Activated naive CD4-positive, alpha-beta T cell treated with anti-CD3 and anti-CD28 coated beads, Interleukin-2, amount 50 U/mL, for 24 hours (primary cell): Measurements from ENCODE around the gene DIPK1B.

ENCODE experiments used
- H3K27ac Mint-ChIP-seq: one replicate; pipeline ENCODE4 v1.8.0; 2021; ENCODE audit warnings: mild to moderate bottlenecking, mixed read lengths
- H3K27me3 Mint-ChIP-seq: one replicate; pipeline ENCODE4 v1.8.0; 2021; ENCODE audit warnings: mixed read lengths
- H3K36me3 Mint-ChIP-seq: one replicate; pipeline ENCODE4 v1.8.0; 2021; ENCODE audit warnings: mixed read lengths
- H3K4me1 Mint-ChIP-seq: one replicate; pipeline ENCODE4 v1.8.0; 2021; ENCODE audit warnings: mixed read lengths
- H3K4me3 Mint-ChIP-seq: one replicate; pipeline ENCODE4 v1.8.0; 2021; ENCODE audit warnings: mild to moderate bottlenecking, mixed read lengths
- H3K9me3 Mint-ChIP-seq: one replicate; pipeline ENCODE4 v1.8.0; 2021; ENCODE audit warnings: mixed read lengths

The DIPK1B gene

GRCh38 chr9:136742591-136743391 is 30.4 kb downstream of the DIPK1B start, which contains the start of gene LCN10:
Gene LCN10, minus strand, starts transcription at chr9:136742940. Its CDS starts 37 bp downstream, at chr9:136742903.
- Mint-ChIP-seq H3K27ac (no peak within 1 kb of the TSS), H3K36me3 (no peaks in the 10 kb centered on the region), H3K4me3 (peak within 1 kb of the TSS; percentile 66), H3K9me3 (no peaks in the 10 kb centered on the region), H3K4me1 (peaks cover 6% of the 10 kb centered on the region), H3K27me3 (no peaks in the 10 kb centered on the region)

- Mint-ChIP-seq H3K9me3 (no peaks in the 10 kb centered on the region), H3K4me3 (no peak overlapping the region), H3K36me3 (no peaks in the 10 kb centered on the region), H3K27ac (no peak overlapping the region), H3K27me3 (no peaks in the 10 kb centered on the region), H3K4me1 (peaks cover 6% of the 10 kb centered on the region)
These were observed 31.4 kb downstream of the DIPK1B start for GRCh38 chr9:136743639-136744211.

- Mint-ChIP-seq H3K9me3 (no peaks in the 10 kb centered on the region), H3K36me3 (no peaks in the 10 kb centered on the region), H3K27me3 (no peaks in the 10 kb centered on the region), H3K4me3 (no peak overlapping the region), H3K27ac (no peak overlapping the region), H3K4me1 (peaks cover 6% of the 10 kb centered on the region)
These were observed 32.4 kb downstream of the DIPK1B start for GRCh38 chr9:136744773-136745172.

GRCh38 chr9:136745389-136746154 is 33.2 kb downstream of the DIPK1B start:
- Mint-ChIP-seq H3K27ac (no peak overlapping the region), H3K9me3 (no peaks in the 10 kb centered on the region), H3K4me1 (peaks cover 7% of the 10 kb centered on the region), H3K36me3 (no peaks in the 10 kb centered on the region), H3K4me3 (no peak overlapping the region), H3K27me3 (no peaks in the 10 kb centered on the region)

- H3K9me3 Mint-ChIP-seq: no peaks in the 10 kb centered on the region
- no peak overlapping the region for H3K27ac Mint-ChIP-seq
- no peaks in the 10 kb centered on the region for H3K36me3 Mint-ChIP-seq
These were observed 33.8 kb downstream of the DIPK1B start for GRCh38 chr9:136746155-136746490.

GRCh38 chr9:136746621-136747020 is 34.2 kb downstream of the DIPK1B start:
- Mint-ChIP-seq H3K27ac (no peak overlapping the region), H3K4me1 (peaks cover 4% of the 10 kb centered on the region), H3K27me3 (no peaks in the 10 kb centered on the region), H3K4me3 (no peak overlapping the region), H3K36me3 (no peaks in the 10 kb centered on the region), H3K9me3 (peaks cover 2% of the 10 kb centered on the region)

More at GRCh38 chr9:136746155-136746490, 33.8 kb downstream of the DIPK1B start:
- H3K4me3 Mint-ChIP-seq: no peak overlapping the region
- no peaks in the 10 kb centered on the region for H3K27me3 Mint-ChIP-seq
- peaks cover 7% of the 10 kb centered on the region for H3K4me1 Mint-ChIP-seq

GRCh38 chr9:136747161-136748060 is 35.0 kb downstream of the DIPK1B start:
- H3K36me3 Mint-ChIP-seq: peaks cover under 1% of the 10 kb centered on the region
- H3K4me1 Mint-ChIP-seq: peaks cover 4% of the 10 kb centered on the region
- peaks cover 8% of the 10 kb centered on the region for H3K9me3 Mint-ChIP-seq
- no peaks in the 10 kb centered on the region for H3K27me3 Mint-ChIP-seq
- H3K27ac Mint-ChIP-seq: no peak overlapping the region
- no peak overlapping the region for H3K4me3 Mint-ChIP-seq

GRCh38 chr9:136748201-136748600 is 35.8 kb downstream of the DIPK1B start, which contains the start of gene LCN6:
Gene LCN6, minus strand, starts transcription at chr9:136748525. Its CDS starts 42 bp downstream, at chr9:136748483.
- no peak within 1 kb of the TSS for H3K27ac Mint-ChIP-seq
- no peak within 1 kb of the TSS for H3K4me3 Mint-ChIP-seq
- H3K36me3 Mint-ChIP-seq: peaks cover 4% of the 10 kb centered on the region
- peaks cover 2% of the 10 kb centered on the region for H3K27me3 Mint-ChIP-seq
- peaks cover 13% of the 10 kb centered on the region for H3K9me3 Mint-ChIP-seq
- peaks cover 4% of the 10 kb centered on the region for H3K4me1 Mint-ChIP-seq

GRCh38 chr9:136748666-136749611 is 36.6 kb downstream of the DIPK1B start:
- peaks cover 13% of the 10 kb centered on the region for H3K9me3 Mint-ChIP-seq
- no peak overlapping the region for H3K4me3 Mint-ChIP-seq
- H3K4me1 Mint-ChIP-seq: peaks cover 4% of the 10 kb centered on the region
- H3K27ac Mint-ChIP-seq: no peak overlapping the region
- H3K27me3 Mint-ChIP-seq: peaks cover 2% of the 10 kb centered on the region
- peaks cover 4% of the 10 kb centered on the region for H3K36me3 Mint-ChIP-seq

GRCh38 chr9:136750526-136750925 is 38.2 kb downstream of the DIPK1B start:
- Mint-ChIP-seq H3K4me1 (peaks cover 4% of the 10 kb centered on the region), H3K27ac (no peak overlapping the region), H3K4me3 (no peak overlapping the region), H3K27me3 (peaks cover 2% of the 10 kb centered on the region), H3K36me3 (peaks cover 4% of the 10 kb centered on the region), H3K9me3 (peaks cover 13% of the 10 kb centered on the region)

GRCh38 chr9:136751244-136751643 is 38.9 kb downstream of the DIPK1B start:
- Mint-ChIP-seq H3K27me3 (peaks cover 4% of the 10 kb centered on the region), H3K9me3 (peaks cover 13% of the 10 kb centered on the region), H3K27ac (no peak overlapping the region), H3K4me3 (no peak overlapping the region), H3K4me1 (peaks cover 4% of the 10 kb centered on the region), H3K36me3 (peaks cover 4% of the 10 kb centered on the region)

- Mint-ChIP-seq H3K4me3 (no peak overlapping the region), H3K27ac (no peak overlapping the region), H3K36me3 (peaks cover 4% of the 10 kb centered on the region), H3K9me3 (peaks cover 13% of the 10 kb centered on the region), H3K4me1 (peaks cover 4% of the 10 kb centered on the region), H3K27me3 (peaks cover 4% of the 10 kb centered on the region)
These were observed 39.4 kb downstream of the DIPK1B start for GRCh38 chr9:136751814-136752213.

- Mint-ChIP-seq H3K36me3 (peaks cover 4% of the 10 kb centered on the region), H3K4me1 (peaks cover 4% of the 10 kb centered on the region), H3K27me3 (peaks cover 4% of the 10 kb centered on the region), H3K27ac (no peak overlapping the region), H3K4me3 (no peak overlapping the region), H3K9me3 (peaks cover 13% of the 10 kb centered on the region)
These were observed 41.1 kb downstream of the DIPK1B start for GRCh38 chr9:136753371-136754058.
